Measurements from ENCODE around the gene SPECC1L.
A peak's percentile ranks its signal among the peaks of the same experiment; 100 is the strongest.

Gene SPECC1L

GRCh38 chr22:24420977-24421343 lies 150.3 kb downstream of the SPECC1L start:
- TF ChIP-seq CTCF (IDR thresholded peaks at IDR 0.05; ENCODE audit: low read length, missing control alignments) = no peak
- H3K4me3 ChIP-seq (replicated peaks; ENCODE audit: low read depth, low read length) = no peak overlapping the region
- no peak for DNase-seq (ENCODE audit: low read depth)

GRCh38 chr22:24421428-24421931 lies 150.8 kb downstream of the SPECC1L start:
- H3K4me3 ChIP-seq (replicated peaks; ENCODE audit: low read depth, low read length) = no peak overlapping the region
- TF ChIP-seq CTCF (IDR thresholded peaks at IDR 0.05; ENCODE audit: low read length, missing control alignments) = no peak
- DNase-seq (ENCODE audit: low read depth) = no peak

- no peak overlapping the region for H3K4me3 ChIP-seq (replicated peaks; ENCODE audit: low read depth, low read length)
- TF ChIP-seq CTCF (IDR thresholded peaks at IDR 0.05; ENCODE audit: low read length, missing control alignments) = no peak
- no peak for DNase-seq (ENCODE audit: low read depth)
Measured at GRCh38 chr22:24422102-24422665, 151.6 kb downstream of the SPECC1L start.

- peak overlapping the region; percentile 34 for H3K4me3 ChIP-seq (replicated peaks; ENCODE audit: low read depth, low read length)
- TF ChIP-seq CTCF (IDR thresholded peaks at IDR 0.05; ENCODE audit: low read length, missing control alignments) = peak; percentile 18
- DNase-seq (ENCODE audit: low read depth) = no peak
Measured at GRCh38 chr22:24423519-24424000, 152.9 kb downstream of the SPECC1L start.

- TF ChIP-seq CTCF (IDR thresholded peaks at IDR 0.05; ENCODE audit: low read length, missing control alignments) = no peak
- no peak for DNase-seq (ENCODE audit: low read depth)
- H3K4me3 ChIP-seq (replicated peaks; ENCODE audit: low read depth, low read length) = peak overlapping the region; percentile 42
Measured at GRCh38 chr22:24424001-24424900, 153.6 kb downstream of the SPECC1L start.

- no peak overlapping the region for H3K4me3 ChIP-seq (replicated peaks; ENCODE audit: low read depth, low read length)
- no peak for TF ChIP-seq CTCF (IDR thresholded peaks at IDR 0.05; ENCODE audit: low read length, missing control alignments)
- DNase-seq (ENCODE audit: low read depth) = no peak
Measured at GRCh38 chr22:24424901-24425775, 154.5 kb downstream of the SPECC1L start.
